ENCODE results near the gene MICAL3. TPM values are rescaled to one million over a fixed set of nuclear protein-coding genes. Genes with fewer than 3 reads are reported as not detected.

The MICAL3 gene
- total and polyA plus RNA-seq, 2 of the 8 experiments (the other 6 are each of a cell fraction or from before 2014, with no cell fraction given): 8.3 to 41.8 TPM

GRCh38 chr22:17968126-17968525 lies 56.2 kb downstream of the MICAL3 start (continued):
- no peak for TF ChIP-seq RFX5 (IDR thresholded peaks at IDR 0.05; ENCODE audit: borderline replicate concordance, low read depth, low read length)
- TF ChIP-seq KDM4A (IDR thresholded peaks at IDR 0.05; ENCODE audit: low read depth, low read length, severe bottlenecking): no peak
- TF ChIP-seq, protein P1, sequence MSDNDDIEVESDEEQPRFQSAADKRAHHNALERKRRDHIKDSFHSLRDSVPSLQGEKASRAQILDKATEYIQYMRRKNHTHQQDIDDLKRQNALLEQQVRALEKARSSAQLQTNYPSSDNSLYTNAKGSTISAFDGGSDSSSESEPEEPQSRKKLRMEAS (IDR thresholded peaks at IDR 0.05): no peak
- TF ChIP-seq TAF7 (optimal IDR thresholded peaks at IDR 0.05; ENCODE audit: borderline replicate concordance, low read depth, low read length): no peak
